GM12872 (cell line): ENCODE results near the gene SAMD4A.
A peak's percentile ranks its signal among the peaks of the same experiment; 100 is the strongest.

Source experiments
- TF ChIP-seq, protein P1 (sequence below): IDR thresholded peaks from 3 replicates; pipeline ENCODE4 v1.5.1; 2011; ENCODE audit warnings: low read depth, mild to moderate bottlenecking, low read length, moderate library complexity; ENCODE audit not compliant: insufficient read depth

Gene SAMD4A

DNA sequence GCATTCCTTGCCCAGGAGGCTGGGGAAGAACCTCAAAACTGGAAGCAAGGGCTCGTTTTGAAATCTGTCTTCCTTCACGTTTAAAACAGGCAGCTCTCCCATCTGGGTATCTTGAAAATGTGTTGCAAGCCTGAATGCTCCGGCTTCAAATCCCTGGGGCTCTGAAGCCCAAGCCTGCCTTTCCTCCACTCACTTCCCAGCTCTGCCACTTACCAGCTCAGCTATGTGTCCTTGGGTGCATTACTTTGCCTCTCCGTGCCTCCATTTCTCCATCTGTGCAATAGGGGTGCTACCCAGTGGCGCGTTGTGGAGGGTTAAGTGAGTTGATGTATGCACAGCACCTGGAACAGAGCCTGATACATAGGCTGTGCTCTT, 238.1 kb downstream of the SAMD4A start:
- TF ChIP-seq, protein P1, sequence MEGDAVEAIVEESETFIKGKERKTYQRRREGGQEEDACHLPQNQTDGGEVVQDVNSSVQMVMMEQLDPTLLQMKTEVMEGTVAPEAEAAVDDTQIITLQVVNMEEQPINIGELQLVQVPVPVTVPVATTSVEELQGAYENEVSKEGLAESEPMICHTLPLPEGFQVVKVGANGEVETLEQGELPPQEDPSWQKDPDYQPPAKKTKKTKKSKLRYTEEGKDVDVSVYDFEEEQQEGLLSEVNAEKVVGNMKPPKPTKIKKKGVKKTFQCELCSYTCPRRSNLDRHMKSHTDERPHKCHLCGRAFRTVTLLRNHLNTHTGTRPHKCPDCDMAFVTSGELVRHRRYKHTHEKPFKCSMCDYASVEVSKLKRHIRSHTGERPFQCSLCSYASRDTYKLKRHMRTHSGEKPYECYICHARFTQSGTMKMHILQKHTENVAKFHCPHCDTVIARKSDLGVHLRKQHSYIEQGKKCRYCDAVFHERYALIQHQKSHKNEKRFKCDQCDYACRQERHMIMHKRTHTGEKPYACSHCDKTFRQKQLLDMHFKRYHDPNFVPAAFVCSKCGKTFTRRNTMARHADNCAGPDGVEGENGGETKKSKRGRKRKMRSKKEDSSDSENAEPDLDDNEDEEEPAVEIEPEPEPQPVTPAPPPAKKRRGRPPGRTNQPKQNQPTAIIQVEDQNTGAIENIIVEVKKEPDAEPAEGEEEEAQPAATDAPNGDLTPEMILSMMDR, result no peak

DNA sequence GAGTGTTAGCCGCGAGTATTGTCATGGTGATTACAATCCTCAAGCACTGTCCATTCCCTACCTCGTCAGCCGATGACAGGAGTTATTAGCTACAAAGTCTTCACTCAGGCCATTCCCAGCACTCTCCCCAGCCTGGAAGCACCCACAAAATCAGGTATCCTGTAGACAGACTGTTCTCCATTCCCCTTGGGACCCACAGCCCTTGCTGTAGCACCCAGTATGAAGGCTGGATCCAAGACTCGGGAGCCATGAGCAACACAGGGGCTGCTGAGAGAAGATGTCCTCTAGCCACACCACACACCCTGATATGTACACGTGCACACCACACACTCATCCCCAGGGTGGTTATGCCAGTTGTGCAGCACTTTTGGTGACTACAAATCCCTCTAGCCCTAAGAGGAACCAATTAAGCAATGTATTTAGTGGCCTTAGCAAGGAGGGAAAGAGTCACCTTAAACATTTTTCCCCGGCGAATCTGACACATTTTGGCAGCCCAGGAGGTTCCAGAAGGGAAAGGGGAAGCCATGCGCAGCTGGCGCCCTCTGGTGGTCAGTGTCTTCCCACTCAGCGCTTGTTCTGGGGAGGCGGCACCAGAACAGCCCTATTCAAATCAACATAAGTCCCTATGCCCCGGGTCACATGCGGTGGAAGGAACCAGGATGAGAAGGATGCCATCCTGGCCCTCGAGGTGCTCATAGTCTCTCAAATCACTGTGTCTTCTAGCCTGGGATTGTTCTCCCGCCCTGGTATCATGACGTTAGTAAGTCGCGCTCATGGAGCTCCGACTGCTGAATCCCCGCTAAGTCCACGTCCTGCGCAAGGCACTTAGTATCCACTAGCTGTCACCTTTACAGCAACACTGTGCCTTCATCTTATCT, 238.8 kb downstream of the SAMD4A start:
- TF ChIP-seq, protein P1, result peak; percentile 99

DNA sequence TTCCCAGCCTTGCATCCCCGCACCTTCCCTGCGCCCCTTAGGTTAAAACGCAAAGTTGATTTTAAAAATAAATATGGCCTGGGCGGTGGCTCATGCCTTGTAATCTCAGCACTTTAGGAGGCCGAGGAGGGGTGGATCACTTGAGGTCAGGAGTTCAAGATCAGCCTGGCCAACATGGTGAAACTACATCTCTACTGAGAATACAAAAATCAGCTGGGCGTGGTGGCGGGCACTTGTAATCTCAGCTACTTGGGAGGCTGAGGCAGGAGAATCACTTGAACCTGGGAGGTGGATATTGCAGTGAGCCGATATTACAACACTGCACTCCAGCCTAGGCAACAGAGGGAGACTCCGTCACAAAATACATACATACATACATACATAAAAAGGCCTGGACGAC, 239.7 kb downstream of the SAMD4A start:
- TF ChIP-seq, protein P1, result no peak

DNA sequence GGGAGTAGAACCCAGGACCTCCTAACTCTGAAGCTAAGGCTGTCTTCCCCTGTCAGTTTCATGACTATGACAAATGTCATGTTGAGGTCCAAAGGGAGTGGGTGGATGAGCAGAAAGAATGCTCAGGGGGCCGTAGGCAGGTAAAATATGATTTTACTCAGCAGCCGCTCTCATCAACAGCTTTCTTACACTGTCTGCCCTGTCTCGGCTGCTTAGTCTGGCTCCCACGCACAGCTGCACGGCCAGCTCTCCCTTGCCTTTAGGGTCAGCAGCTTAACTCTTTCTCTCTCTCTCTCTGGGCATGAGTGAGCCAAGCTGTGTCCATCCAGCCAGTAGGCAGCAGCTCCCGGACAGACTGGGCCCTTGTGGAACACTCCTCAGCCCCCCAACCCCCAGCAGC, 240.5 kb downstream of the SAMD4A start:
- TF ChIP-seq, protein P1, result no peak

DNA sequence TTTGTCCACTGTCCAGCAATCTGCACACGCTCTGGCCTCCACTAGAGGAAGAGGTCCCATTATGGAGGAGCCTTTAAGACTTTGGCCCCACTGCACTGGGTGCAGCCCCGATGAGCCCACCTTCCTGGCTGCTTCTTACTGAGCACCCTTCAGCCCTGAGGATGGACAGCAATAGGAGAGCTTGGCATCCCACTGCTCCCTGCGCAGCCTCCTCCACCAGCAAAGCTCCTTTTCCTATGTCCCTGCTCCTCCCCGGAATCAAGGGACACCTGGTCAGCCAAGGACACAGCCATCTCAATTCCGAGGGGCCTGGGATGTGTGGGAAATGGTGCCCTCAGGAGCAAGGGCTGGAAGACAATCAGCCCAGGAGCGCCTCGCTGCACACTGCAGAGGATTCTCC, 241.0 kb downstream of the SAMD4A start:
- TF ChIP-seq, protein P1, result no peak

DNA sequence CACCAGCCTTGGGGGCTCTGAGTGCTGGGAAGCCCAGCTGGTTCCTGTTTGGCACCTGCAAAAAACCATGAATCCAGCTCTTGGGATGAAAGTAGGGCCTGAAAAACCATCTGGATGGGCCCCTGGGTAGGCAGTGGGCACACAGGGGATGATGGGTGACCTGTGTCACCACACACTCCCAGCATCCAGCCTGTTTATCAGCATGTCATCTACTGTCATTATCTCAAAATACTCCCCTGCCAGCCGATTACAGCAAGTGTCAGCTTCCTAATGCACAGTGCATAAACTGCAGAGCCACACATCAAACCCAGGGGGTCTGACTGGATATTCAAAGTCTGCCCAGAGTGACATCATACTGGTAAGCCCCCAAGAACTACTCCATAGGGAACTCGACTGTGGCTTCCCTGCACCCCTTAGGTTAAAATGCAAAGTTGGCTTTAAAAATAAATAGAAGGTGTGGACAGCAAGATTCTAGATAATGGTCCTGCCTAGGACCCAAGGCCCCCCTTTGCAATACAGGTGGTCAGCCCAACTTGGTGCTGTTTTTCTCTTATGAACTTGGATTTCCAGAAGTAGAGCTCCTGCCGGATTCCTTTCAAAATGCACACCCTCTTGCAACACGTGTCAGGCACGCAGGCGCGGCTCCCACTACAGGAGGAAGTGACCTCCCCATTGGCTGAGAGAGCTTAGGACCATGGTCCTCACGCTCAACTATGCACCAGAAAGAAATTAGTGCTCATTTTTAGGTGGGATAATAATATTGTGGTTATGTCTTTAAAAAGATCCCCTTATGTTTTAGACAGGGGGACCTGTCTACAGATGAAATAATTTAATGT, 241.6 kb downstream of the SAMD4A start:
- TF ChIP-seq, protein P1, result no peak

DNA sequence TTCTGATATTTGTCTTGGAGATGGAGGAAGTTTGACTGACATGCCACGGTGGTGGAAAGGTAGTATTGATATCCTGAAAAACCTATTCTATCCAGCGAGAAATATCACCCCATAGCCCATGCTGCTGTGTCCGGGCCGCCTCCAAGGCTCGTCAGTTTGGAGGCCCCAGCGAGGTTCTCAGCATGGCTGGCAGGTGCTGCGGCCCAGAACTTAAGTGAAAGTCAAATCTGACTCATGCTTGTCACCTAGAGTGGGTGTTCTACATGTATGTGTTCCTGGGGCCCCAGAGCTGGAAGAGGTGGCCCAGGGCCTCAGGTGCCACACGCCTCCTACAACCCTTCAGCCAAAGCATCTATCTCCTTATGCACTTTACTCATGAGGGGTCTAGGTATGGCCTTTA, 242.8 kb downstream of the SAMD4A start:
- TF ChIP-seq, protein P1, result no peak
